Nephron progenitor cell (in vitro differentiated cells): ENCODE results near the gene TMEM141.

ENCODE experiments used
- DNase-seq: peaks from one replicate; pipeline ENCODE4 v3.0.0; 2021
- H3K27ac Mint-ChIP-seq: 2 replicates; pipeline ENCODE4 v1.8.0; 2021; ENCODE audit warnings: mild to moderate bottlenecking, moderate library complexity, mixed read lengths
- H3K27me3 Mint-ChIP-seq: 2 replicates; pipeline ENCODE4 v1.8.0; 2021; ENCODE audit warnings: mild to moderate bottlenecking, low read depth, mixed read lengths; ENCODE audit not compliant: poor library complexity
- H3K36me3 Mint-ChIP-seq: 2 replicates; pipeline ENCODE4 v1.8.0; 2021; ENCODE audit warnings: low read depth, mixed read lengths
- H3K4me1 Mint-ChIP-seq: 2 replicates; pipeline ENCODE4 v1.8.0; 2021; ENCODE audit warnings: mixed read lengths
- H3K4me3 Mint-ChIP-seq: 2 replicates; pipeline ENCODE4 v1.8.0; 2021; ENCODE audit warnings: mild to moderate bottlenecking, moderate library complexity, mixed read lengths
- H3K9me3 Mint-ChIP-seq: 2 replicates; pipeline ENCODE4 v1.8.0; 2021; ENCODE audit warnings: mild to moderate bottlenecking, moderate library complexity, mixed read lengths
- CTCF ChIP-seq: fragments of 200-600 bp; sonication (generic); IDR thresholded peaks from 2 replicates; pipeline ENCODE4 v1.5.0; 2021; ENCODE audit warnings: antibody characterized with exemption

Gene TMEM141

DNA sequence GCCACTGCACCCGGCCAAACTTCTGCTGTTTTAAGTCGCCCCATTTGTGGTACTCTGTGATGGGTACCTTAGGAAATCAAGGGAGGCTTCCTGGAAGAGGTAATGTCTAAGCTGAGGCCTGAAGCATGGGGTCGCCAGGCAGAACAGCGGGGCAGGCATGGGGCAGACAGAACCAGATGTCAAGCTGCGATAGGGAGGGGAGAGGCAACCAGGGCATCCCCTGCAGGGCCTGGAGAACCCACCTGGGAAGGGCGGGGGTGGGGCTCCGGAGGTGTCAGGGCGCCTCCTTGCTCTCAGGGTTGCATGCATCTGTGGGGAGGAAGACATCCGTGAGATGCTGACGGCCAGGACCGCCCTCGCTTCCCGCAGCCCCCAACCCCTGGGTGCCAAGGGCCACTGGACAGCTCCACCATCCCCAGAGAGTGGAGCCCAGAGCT is 29.6 kb upstream of the TMEM141 start:
- Mint-ChIP-seq H3K4me3 (no peak overlapping the region), H3K27ac (no peak overlapping the region), H3K9me3 (peaks cover under 1% of the 10 kb centered on the region), H3K4me1 (peaks cover 27% of the 10 kb centered on the region), H3K36me3 (no peaks in the 10 kb centered on the region), H3K27me3 (peaks cover 3% of the 10 kb centered on the region)
- no peak for TF ChIP-seq CTCF
- no peak for DNase-seq

GRCh38 chr9:136762221-136762691 is 28.9 kb upstream of the TMEM141 start:
- no peak for DNase-seq
- Mint-ChIP-seq H3K9me3 (no peaks in the 10 kb centered on the region), H3K4me1 (peaks cover 32% of the 10 kb centered on the region), H3K36me3 (no peaks in the 10 kb centered on the region), H3K4me3 (no peak overlapping the region), H3K27me3 (peaks cover 6% of the 10 kb centered on the region), H3K27ac (no peak overlapping the region)
- no peak for TF ChIP-seq CTCF

- Mint-ChIP-seq H3K4me3 (no peak overlapping the region), H3K36me3 (no peaks in the 10 kb centered on the region), H3K9me3 (no peaks in the 10 kb centered on the region), H3K27me3 (peaks cover 14% of the 10 kb centered on the region), H3K4me1 (peaks cover 32% of the 10 kb centered on the region), H3K27ac (no peak overlapping the region)
- TF ChIP-seq CTCF, result no peak
- peak; percentile 94 for DNase-seq
These were observed 28.1 kb upstream of the TMEM141 start for GRCh38 chr9:136762915-136763648.

GRCh38 chr9:136763649-136764035 is 27.5 kb upstream of the TMEM141 start:
- Mint-ChIP-seq H3K27ac (no peak overlapping the region), H3K4me1 (peaks cover 32% of the 10 kb centered on the region), H3K9me3 (no peaks in the 10 kb centered on the region), H3K27me3 (peaks cover 19% of the 10 kb centered on the region), H3K36me3 (no peaks in the 10 kb centered on the region), H3K4me3 (no peak overlapping the region)
- TF ChIP-seq CTCF, result no peak
- DNase-seq, result no peak

- no peak for TF ChIP-seq CTCF
- Mint-ChIP-seq H3K36me3 (no peaks in the 10 kb centered on the region), H3K4me3 (no peak within 1 kb of the TSS), H3K9me3 (no peaks in the 10 kb centered on the region), H3K27me3 (peaks cover 19% of the 10 kb centered on the region), H3K4me1 (peaks cover 32% of the 10 kb centered on the region), H3K27ac (no peak within 1 kb of the TSS)
- DNase-seq, result no peak
These were observed 26.7 kb upstream of the TMEM141 start, which contains the start of gene LCN15 for GRCh38 chr9:136764301-136764891. LCN15 (minus strand) TSS chr9:136764518; CDS start chr9:136764488, 30 bp downstream.
